GM19397 (cell line): ENCODE results near the gene TBX3.

ENCODE experiments used
- ATAC-seq: cut with Tn5 transposase; IDR thresholded peaks from one replicate; pipeline ENCODE4 v1.9.1; 2021; ENCODE audit warnings: mild to moderate bottlenecking, moderate library complexity; ENCODE audit not compliant: unreplicated experiment

TBX3 gene

DNA sequence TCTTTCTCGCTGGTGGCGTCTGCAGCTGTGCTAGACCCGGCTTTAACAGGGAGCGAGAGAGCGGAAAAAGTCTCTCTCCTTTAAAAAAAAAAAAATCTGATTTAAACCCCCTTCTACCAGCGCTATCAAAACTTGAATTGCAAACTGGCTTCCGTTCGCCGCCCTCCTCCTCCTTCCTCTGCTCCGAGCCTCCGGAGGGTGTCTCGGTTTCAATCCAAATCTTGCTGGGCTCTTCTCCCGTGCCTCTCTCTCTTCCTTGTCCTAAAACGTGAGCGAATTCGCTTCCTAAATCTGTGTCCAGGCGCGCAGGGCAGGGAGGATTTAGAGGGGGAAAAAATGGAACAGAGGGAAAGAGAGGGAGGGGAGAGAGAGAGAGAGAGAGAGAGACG, 272 bp downstream of the TBX3 start:
- ATAC-seq: no peak

GRCh38 chr12:114682785-114683708, 928 bp downstream of the TBX3 start:
- ATAC-seq: no peak

DNA sequence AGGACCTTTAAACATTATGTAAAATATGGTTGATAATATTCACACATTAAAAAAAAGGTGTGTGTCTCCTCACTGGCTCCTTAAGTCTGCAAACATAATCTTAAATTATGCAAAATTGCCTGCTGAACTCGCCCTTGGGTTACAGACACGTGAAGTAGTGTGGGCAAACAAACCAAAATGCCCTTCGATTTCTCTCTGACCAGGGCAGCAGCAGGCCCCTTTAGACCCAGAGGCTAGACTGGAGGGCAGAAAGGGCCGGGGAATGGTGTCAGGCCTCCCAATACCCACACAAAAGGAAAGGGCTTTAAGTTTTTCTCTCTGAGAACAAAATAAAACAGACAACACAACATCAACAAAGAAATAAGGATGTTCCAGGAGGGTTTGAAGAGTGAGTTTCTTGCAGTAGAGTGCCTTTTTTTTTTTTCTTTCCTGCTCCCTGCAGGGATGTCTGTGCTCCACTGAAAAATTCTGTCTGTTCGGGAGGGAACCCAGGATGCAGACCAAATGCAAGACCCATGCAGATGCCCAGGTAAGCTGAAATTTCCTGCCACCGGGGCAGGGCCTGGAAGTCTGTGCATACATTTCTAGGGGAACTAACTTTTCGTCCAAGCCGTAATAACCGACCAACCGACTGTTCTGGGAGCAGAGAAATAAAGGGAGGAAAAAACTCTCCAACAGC, 1.7 kb downstream of the TBX3 start:
- ATAC-seq: no peak

DNA sequence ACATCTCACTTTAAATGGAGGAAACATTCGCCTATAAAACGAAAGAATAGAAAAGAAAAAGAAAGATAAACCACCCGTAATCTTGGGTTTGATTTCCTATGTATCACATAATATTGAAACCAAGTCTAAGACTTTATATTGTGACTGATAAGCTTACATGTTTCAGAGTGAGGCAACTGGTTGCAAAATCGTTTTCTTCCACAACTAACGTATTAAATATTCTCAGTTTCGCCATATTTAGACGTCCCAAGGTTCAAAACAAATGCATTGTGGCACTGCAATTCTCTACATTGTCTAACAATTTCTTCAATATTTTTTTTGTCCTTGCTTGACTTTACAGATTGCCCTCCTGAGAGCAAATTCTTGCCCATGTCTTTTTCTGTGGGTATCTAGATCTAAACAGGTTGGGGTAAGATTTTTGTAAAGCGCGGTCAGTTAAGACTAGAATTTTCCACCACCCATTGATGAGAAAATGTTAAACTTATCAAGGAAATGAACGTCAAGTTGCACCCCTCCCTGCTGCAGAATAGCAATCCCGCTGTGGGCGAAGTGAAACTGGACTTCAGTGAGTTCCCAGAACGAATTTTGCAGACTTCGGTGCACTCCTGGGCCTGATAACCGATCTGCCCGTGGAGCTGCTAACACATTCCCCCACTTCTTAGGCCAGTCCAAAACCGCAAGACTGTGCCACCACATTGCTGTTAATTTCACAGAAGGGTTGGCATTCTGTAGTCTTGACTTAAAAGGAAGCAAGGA, 2.7 kb downstream of the TBX3 start:
- no peak for ATAC-seq

DNA sequence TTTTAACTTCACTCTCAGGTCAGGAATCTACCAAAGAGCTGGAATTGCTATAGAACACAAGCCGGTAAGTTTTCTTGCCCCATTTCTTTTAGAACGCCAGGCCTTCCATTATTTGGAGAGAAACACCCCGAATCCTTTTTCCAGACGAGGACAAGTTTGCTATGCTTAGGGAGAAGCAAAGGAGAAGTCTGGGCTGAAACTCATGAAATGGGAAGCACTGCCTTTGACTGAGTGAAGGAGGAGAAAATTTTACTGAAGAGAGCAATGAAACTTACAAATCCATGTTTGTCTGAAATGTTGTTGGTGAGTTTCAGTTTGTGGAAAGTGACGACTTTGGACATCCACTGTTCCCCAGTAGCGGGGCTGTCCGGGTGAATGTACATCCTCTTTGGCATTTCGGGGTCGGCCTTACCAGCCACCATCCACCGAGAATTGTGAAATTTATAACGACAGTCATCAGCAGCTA, 3.3 kb downstream of the TBX3 start:
- ATAC-seq: no peak

DNA sequence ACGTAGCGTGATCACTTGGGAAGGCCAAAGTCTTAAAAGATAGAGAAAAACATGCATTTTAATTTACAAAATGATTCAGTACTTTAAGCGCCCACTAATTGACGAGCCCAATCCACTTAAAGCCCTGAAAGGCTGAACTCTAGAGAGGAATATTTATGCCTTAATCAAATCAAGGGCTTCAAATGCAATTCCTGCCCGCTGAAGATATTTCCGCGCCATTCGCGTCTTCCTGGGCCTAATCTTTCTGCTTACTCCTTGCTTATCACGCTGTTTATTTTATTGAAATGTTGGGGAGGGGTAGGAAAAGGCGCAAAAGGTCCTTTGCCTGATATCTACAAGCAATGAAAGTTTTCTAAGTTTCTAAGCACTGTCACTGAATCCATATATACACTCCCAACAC, 4.0 kb downstream of the TBX3 start:
- ATAC-seq: no peak

DNA sequence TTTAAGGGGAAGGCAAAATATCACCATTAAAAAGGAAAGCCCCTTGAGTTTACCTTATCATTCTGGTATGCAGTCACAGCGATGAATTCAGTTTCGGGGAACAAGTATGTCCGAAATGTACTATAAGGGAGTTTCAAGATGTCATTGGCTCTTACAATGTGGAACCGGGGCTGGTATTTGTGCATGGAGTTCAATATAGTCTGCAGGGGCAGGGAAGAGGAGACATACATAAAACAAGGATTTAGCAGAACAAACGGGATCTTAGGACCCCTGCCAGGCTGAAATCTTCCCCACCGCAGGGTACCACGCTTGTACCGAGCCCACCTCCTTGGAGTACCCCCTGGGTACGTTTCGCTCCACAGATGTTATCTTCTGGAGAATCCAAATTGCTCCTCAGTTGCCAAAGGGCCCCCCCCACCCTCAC, 4.5 kb downstream of the TBX3 start:
- no peak for ATAC-seq

- no peak for ATAC-seq
Observed at GRCh38 chr12:114678718-114679117, 5.3 kb downstream of the TBX3 start.

GRCh38 chr12:114678028-114678427, 5.9 kb downstream of the TBX3 start:
- no peak for ATAC-seq

DNA sequence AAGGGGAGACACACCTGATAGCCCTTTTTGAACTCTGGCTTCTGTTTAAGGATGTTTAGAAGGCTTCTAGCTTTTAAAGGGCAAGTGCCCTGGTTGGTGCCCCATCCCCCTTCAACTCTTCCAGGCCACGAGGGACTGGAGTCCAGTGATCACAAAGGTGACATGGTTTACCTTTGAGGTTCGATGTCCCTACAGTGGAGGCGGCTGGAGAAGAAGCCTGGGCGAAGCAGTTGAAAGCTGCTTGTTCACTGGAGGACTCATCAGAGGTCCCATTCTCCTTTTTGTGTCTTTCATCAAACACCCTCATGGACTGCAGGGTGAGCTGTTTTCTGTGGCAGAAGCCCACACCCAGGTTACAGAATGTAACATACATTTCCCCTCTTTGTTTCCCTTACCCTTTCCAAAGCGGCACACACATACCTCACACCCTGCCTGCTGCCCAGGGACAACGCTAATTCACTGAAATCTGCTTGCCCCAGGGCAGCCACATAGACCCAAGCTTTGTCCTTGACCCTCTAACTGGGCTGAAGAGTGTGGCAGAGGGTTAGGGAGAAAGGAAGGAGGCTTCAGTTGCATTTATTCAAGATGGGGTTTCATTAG, 7.7 kb downstream of the TBX3 start:
- ATAC-seq: no peak

DNA sequence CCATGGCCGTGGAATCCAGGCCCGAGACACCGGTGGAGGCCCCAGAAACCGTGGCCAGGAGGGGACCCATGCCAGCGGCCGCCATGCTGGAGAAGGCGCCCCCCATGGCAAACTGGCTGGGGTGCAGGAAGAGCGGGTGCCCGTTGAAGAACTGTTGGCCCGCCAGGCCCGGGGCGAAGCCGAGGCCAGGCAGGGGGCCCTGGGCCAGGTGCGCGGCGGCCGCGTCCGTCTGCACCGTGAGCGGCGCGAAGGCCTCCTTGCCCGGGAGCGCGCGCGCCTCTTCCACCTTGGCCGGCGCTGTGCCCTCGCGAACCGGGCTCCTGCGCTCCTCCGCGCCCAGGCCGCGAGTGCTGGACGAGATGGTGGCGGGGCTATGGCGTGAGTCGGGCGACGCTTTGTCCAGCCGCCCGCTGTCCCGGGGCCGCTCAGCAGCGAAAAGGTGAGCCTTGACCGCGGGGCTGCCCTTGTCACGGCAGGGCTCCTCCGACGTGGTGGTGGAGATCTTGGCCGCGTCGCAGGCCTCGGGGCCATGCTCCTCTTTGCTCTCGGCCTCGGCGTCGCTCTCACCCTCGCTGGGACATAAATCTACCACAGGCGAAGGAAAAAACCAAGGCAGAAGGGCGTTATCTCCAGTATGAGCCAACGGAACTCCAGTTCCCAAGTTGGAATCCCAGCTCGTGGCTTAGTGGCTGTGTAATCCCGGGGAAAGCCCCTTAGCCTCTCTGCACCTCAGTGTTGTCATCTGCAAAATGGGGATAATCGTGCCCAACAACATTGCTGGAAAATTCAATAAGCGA, 9.5 kb downstream of the TBX3 start:
- no peak for ATAC-seq

- ATAC-seq: no peak
Observed at GRCh38 chr12:114673901-114674250, 10.1 kb downstream of the TBX3 start.

GRCh38 chr12:114673169-114673833, 10.7 kb downstream of the TBX3 start:
- no peak for ATAC-seq

DNA sequence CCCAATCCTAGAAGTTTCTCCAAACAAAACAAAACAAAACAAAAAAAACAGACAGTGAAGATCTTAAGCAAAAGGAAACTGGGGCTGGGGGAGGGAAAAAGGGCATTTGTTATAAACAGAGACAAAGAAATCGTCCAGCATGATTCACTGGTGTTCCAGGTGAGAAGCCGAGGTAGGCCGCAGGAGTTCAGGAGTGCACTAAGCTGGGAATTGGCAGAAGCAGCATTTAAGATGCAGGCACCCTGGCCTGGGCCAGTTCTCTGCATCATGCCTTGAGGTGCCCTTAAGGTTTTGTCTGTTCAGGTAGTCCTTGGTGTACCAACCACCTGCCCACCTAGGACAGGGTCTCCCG, 11.2 kb downstream of the TBX3 start:
- no peak for ATAC-seq

DNA sequence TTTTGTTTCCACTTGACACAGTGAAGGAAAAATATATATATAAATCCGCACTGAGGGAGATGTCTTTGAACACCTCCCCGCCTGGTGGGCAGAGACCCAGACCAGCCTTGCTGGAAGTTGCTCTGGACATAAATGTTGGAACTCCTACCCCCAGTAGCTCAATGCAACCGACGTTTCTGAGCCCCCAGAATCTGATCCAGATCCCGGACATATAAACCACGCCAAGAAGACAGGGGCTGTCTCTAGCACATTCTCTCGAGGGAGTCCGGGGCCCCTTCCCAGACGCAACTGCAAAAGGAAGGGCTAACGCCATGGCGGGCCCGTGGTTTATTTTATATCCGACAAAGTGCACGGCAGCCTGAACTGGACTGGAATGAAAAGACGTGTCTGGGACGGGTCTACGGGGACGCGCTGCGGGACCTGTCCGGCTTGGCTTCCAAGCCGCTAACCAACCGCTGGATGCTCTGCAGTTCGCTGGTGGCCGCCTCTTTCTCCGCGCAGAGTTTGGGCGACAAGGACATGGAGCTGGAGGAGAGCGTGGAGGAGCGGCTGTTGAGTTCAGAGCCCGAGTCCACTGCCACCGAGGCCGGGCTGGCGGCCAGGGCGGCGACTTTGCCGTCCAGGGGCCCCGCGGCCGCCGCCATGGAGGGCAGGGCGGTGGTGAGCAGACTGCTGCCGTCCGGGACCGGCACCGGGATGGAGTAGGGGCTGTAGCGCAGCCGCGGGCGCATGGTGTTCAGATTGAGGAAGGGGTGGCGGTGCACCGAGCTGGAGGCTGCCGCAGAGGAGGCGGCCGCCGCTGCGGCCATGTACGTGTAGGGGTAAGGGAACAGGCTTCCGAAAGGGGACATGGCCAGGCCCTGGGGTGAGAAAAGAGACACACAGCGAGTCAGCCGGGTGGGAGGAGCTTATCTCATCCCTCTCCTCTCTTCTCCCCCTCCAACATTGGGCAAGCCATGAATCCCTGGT, 12.2 kb downstream of the TBX3 start:
- no peak for ATAC-seq

DNA sequence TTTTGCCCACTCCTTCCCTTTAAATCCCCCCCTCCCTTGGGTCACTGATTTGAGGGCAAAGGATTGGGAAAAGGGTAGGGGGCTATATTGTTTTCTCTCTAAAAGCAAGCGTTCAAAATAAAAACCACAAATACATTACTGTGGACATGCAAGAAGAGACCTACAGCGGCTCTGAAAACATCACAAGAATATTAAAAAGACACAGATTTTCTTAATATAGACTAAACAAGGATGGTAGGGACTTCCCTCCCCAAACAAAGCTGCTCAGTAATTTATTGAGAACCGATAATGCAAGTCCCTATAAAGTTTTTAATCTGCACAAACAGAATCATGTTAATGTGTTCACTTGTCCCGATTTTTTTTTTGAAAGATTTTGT, 12.9 kb downstream of the TBX3 start:
- no peak for ATAC-seq

DNA sequence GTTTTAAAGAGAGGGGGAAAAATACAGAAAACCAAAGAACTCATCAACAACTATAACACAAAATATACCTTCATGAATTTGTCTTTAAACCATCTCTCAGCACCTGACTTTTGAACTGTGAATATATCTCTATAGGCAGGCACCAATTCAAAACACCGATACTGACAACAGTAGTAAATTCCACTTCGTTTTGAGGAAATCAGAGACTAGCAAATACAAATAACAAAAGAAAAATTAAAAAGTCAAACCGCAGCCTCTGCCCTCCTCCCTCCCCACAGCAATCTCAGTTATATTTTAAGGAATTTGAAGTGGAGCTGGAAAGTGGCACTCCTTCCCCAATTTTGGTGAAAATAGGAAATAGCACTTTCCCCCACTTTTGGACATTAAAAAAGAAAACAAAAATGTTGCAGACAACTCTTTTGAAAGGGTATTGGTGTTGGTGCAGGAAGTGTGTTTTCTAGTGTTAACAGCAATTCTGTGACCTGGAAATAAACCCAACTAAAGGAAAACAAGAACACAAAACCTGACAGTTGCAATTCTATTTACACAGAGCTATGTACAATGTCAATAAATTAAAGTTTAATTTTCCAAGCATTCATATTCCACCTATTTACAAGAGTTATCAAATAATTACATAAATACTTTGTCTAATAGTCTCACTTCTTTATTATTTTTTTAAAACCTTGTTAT, 13.5 kb downstream of the TBX3 start:
- no peak for ATAC-seq
